Fibroblast of skin of scalp (primary cell): ENCODE data around the gene ZNF548.

ENCODE experiments used
- DNase-seq: peaks from one replicate; pipeline ENCODE4 v3.0.0-alpha.2; 2013

Gene ZNF548

GRCh38 chr19:57403737-57404563 lies 14.3 kb downstream of the ZNF548 start:
- DNase-seq = no peak

GRCh38 chr19:57406516-57407123 lies 17.0 kb downstream of the ZNF548 start:
- DNase-seq = peak; percentile 36

GRCh38 chr19:57410877-57411671 lies 21.4 kb downstream of the ZNF548 start, which contains the start of gene ZNF17:
TSS of gene ZNF17 (plus strand) at chr19:57411161. CDS start at chr19:57413616, 2,455 bp downstream.
- peak; percentile 92 for DNase-seq

DNA sequence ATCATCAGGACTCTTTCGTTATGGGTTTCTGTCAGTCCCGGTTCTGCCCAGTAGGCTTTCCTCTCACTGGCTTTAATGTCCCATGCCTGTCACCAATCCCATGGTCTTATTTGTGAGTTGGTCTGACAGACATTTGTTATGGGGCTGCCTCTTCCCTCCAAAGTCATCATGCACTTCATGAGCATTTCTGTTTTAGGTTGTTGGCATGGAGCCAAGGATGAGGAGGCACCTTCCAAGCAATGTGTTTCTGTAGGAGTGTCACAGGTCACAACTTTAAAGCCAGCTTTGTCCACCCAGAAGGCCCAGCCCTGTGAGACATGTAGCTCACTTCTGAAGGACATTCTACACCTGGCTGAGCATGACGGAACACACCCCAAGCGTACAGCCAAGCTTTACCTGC lies 29.8 kb downstream of the ZNF548 start:
- DNase-seq = no peak

DNA sequence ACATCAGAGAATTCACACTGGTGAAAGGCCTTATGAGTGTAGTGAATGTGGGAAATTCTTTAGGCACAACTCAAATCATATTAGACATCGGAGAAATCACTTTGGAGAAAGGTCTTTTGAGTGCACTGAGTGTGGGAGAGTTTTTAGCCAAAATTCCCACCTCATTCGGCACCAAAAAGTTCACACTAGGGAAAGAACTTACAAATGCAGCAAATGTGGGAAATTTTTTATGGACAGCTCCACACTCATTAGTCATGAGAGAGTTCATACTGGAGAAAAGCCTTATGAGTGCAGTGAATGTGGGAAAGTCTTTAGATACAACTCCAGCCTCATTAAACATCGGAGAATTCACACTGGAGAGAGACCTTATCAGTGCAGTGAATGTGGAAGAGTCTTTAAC lies 31.4 kb downstream of the ZNF548 start:
- no peak for DNase-seq

DNA sequence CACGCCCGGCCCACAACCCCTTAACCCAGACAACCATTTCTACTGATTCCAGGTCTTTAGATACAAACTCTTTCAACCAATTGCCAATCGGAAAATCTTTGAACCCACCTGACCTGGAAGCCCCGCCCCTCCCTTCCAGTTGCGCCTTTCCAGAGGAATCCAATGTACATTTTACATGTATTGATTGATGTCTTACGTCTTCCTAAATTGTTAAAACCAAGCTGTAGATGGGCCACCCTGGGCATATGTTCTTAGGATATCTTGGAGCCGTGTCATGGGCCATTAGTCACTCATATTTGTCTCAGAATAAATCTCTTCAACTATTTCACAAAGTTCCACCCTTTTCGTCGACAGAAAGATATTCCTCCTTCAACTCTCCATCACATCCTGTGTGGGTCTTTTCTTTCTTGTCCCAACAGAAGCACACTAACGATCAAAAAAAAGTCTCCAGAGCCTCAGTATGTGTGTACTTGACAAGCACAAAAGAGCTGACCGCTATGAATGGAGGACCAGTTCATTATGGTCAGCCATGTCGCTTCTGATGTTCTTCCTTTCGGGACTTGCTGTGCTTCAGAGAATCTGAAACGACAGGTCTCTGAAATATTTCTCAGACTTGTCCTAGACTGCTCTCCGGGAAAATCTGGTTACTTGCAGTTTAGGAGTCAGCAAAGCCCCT lies 44.9 kb downstream of the ZNF548 start:
- no peak for DNase-seq

DNA sequence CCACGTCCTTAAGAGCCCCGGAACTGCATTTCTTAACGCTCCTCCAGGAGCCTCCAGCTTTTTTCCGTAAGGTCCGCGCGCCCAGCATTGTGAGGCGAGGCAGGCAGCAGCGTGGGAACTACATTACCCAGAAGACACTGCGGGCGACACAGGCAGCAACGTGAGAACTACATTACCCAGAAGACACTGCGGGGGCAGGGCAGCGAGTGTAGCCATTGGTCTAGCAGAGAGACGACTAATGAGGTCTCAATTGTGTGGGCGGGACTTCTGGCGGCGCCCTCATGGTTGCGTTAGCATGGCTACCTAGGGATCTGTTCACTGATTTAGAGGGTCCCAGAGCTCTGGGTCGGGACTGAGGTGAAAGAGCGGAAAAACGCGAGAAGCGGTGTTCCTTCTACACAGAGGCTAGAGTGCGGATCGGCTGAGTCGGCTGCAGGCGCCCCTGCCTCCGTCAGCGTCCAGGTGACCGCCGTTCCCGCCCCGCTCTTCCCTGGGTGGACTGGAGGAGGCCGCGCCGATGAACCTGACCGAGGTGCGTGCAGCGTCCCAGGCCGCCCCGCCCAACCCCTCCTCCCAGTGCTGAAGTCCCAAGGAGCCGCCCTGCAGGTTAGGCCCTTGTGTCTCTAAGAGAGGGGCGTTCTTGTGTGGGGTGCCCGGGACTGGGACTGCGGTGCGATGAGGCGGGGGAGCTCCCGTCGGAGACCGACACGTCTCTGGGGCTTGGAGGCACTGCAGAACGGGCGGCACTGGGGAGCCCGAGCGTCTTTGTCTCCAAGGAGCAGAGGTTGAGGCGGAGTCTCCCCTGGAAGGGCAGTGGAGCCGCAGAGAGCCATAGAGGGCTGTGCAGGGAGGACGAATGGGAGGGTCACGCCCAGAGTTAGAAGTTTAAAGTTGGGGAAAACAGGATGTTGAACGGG lies 45.7 kb downstream of the ZNF548 start, which contains the start of gene ZNF749:
Gene ZNF749 (plus strand): TSS at position 264 of the 917 bp plus-strand sequence. CDS start 254 bp downstream, at position 518.
- DNase-seq = peak; percentile 98

GRCh38 chr19:57436417-57436816 lies 46.8 kb downstream of the ZNF548 start:
- DNase-seq = no peak

- DNase-seq = no peak
Observed at GRCh38 chr19:57437931-57438330, 48.3 kb downstream of the ZNF548 start.

DNA sequence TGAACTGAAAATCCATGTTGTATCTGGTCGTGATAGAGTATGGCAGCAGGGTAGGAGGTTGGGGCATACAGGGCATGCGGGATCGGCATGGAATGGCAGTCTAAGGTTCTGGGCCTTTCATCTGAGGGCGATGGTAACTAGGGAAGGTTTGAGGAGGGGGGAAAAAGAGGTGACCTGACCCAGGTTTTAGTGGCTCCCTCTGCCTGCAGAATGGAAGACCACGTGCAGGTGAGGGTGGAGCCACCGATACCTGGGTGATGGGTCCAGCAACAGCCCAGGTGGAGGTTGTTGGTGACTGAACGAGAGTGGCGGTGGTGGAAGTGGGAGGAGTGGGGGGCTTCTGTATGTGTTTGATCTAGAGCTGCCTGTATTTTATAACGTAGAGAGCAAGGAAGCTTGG lies 49.3 kb downstream of the ZNF548 start:
- DNase-seq = no peak

GRCh38 chr19:57441979-57442752 lies 52.5 kb downstream of the ZNF548 start:
- DNase-seq = no peak

- no peak for DNase-seq
Observed at GRCh38 chr19:57443121-57443696, 53.6 kb downstream of the ZNF548 start.

- no peak for DNase-seq
Observed at GRCh38 chr19:57452307-57452706, 62.7 kb downstream of the ZNF548 start.
